Osteocyte (in vitro differentiated cells): ENCODE results near the gene TCF7L1. TPM values are rescaled to one million over a fixed set of nuclear protein-coding genes. Genes with fewer than 3 reads are reported as not detected.

Source experiments
- DNase-seq: peaks from one replicate; pipeline ENCODE4 v3.0.0; 2021; ENCODE audit warnings: mixed read lengths; ENCODE audit not compliant: unreplicated experiment; ENCODE audit errors: extremely low spot score
- H3K27ac Mint-ChIP-seq: one replicate; pipeline ENCODE4 v1.8.0; 2021; ENCODE audit warnings: mild to moderate bottlenecking, mixed read lengths; ENCODE audit not compliant: unreplicated experiment
- H3K27me3 Mint-ChIP-seq: one replicate; pipeline ENCODE4 v1.8.0; 2021; ENCODE audit warnings: mixed read lengths; ENCODE audit not compliant: unreplicated experiment
- H3K36me3 Mint-ChIP-seq: one replicate; pipeline ENCODE4 v1.8.0; 2021; ENCODE audit warnings: mixed read lengths; ENCODE audit not compliant: unreplicated experiment
- H3K4me1 Mint-ChIP-seq: one replicate; pipeline ENCODE4 v1.8.0; 2021; ENCODE audit warnings: mixed read lengths; ENCODE audit not compliant: unreplicated experiment
- H3K4me3 Mint-ChIP-seq: one replicate; pipeline ENCODE4 v1.8.0; 2021; ENCODE audit warnings: mild to moderate bottlenecking, moderate library complexity, mixed read lengths; ENCODE audit not compliant: unreplicated experiment
- H3K9me3 Mint-ChIP-seq: one replicate; pipeline ENCODE4 v1.8.0; 2021; ENCODE audit warnings: mixed read lengths; ENCODE audit not compliant: unreplicated experiment
- CTCF ChIP-seq: fragments of 200-600 bp; sonication (generic); IDR thresholded peaks from 2 replicates; pipeline ENCODE4 v1.5.0; 2021; ENCODE audit warnings: antibody characterized with exemption, mild to moderate bottlenecking, moderate library complexity
- total RNA-seq: library from RNA; stranded (reverse); gene quantifications from 2 replicates; pipeline ENCODE4 v1.2.1, GENCODE V29; 2021

Gene TCF7L1
- total RNA-seq, 1 donor from 2014 or later = 31.8 TPM

- no peak for DNase-seq
These were observed 4.0 kb downstream of the TCF7L1 start for GRCh38 chr2:85137156-85137555.

GRCh38 chr2:85143463-85144082, 10.4 kb downstream of the TCF7L1 start:
- Mint-ChIP-seq H3K27me3 (no peaks in the 10 kb centered on the region), H3K27ac (no peak overlapping the region), H3K4me1 (peaks cover 25% of the 10 kb centered on the region), H3K4me3 (no peak overlapping the region), H3K9me3 (no peaks in the 10 kb centered on the region), H3K36me3 (peaks cover 36% of the 10 kb centered on the region)
- TF ChIP-seq CTCF = no peak
- no peak for DNase-seq

More at GRCh38 chr2:85137156-85137555, 4.0 kb downstream of the TCF7L1 start:
- H3K9me3 Mint-ChIP-seq = no peaks in the 10 kb centered on the region
- H3K4me3 Mint-ChIP-seq = no peak overlapping the region
- H3K27me3 Mint-ChIP-seq = no peaks in the 10 kb centered on the region
- peaks cover 31% of the 10 kb centered on the region for H3K36me3 Mint-ChIP-seq
- no peak for TF ChIP-seq CTCF
- peak overlapping the region; percentile 57 for H3K27ac Mint-ChIP-seq
- H3K4me1 Mint-ChIP-seq = peaks cover 50% of the 10 kb centered on the region

GRCh38 chr2:85145116-85145820, 12.1 kb downstream of the TCF7L1 start:
- no peak for DNase-seq
- H3K4me1 Mint-ChIP-seq = peaks cover 23% of the 10 kb centered on the region
- no peak overlapping the region for H3K4me3 Mint-ChIP-seq
- peaks cover 23% of the 10 kb centered on the region for H3K36me3 Mint-ChIP-seq
- H3K9me3 Mint-ChIP-seq = no peaks in the 10 kb centered on the region
- TF ChIP-seq CTCF = no peak
- H3K27me3 Mint-ChIP-seq = no peaks in the 10 kb centered on the region
- no peak overlapping the region for H3K27ac Mint-ChIP-seq

GRCh38 chr2:85148190-85148589, 15.0 kb downstream of the TCF7L1 start:
- peaks cover 5% of the 10 kb centered on the region for H3K36me3 Mint-ChIP-seq
- no peaks in the 10 kb centered on the region for H3K9me3 Mint-ChIP-seq
- peak overlapping the region; percentile 37 for H3K27ac Mint-ChIP-seq
- DNase-seq = no peak
- peaks cover 25% of the 10 kb centered on the region for H3K4me1 Mint-ChIP-seq
- H3K27me3 Mint-ChIP-seq = no peaks in the 10 kb centered on the region
- no peak for TF ChIP-seq CTCF
- H3K4me3 Mint-ChIP-seq = no peak overlapping the region

- TF ChIP-seq CTCF = no peak
- Mint-ChIP-seq H3K4me3 (no peak overlapping the region), H3K27ac (peak overlapping the region; percentile 27), H3K36me3 (peaks cover 3% of the 10 kb centered on the region), H3K27me3 (no peaks in the 10 kb centered on the region), H3K9me3 (no peaks in the 10 kb centered on the region), H3K4me1 (peaks cover 36% of the 10 kb centered on the region)
- no peak for DNase-seq
These were observed 17.8 kb downstream of the TCF7L1 start for GRCh38 chr2:85151026-85151425.
